Neural cell (in vitro differentiated cells): ENCODE data around the gene MMP14. TPM values are rescaled to one million over a fixed set of nuclear protein-coding genes. Genes with fewer than 3 reads are reported as not detected.

ENCODE experiments used
- H2AFZ ChIP-seq: fragments of 200-600, 300-800 bp; sonication (generic), shearing (Covaris generic); 2 replicates; pipeline ENCODE4 v1.6.0; 2014; ENCODE audit warnings: low read depth, mild to moderate bottlenecking, antibody characterized with exemption, low read length, moderate library complexity
- H3F3A ChIP-seq: fragments of 200-600 bp; shearing (Covaris generic); 2 replicates; pipeline ENCODE4 v1.6.1; 2016; ENCODE audit warnings: mild to moderate bottlenecking, moderate library complexity, mixed read lengths, antibody characterized with exemption, low read length; ENCODE audit not compliant: insufficient read depth, poor library complexity, severe bottlenecking
- H3K27ac ChIP-seq: fragments of 200-600, 300-800 bp; sonication (generic), shearing (Covaris generic); 2 replicates; pipeline ENCODE4 v1.5.1; 2014; ENCODE audit warnings: mild to moderate bottlenecking, low read length, moderate library complexity
- H3K27me3 ChIP-seq: fragments of 300-800, 200-600 bp; sonication (generic), shearing (Covaris generic); 2 replicates; pipeline ENCODE4 v1.6.0; 2014; ENCODE audit warnings: mild to moderate bottlenecking, low read depth, low read length, moderate library complexity; ENCODE audit not compliant: insufficient read depth
- H3K36me3 ChIP-seq: fragments of 300-800, 200-600 bp; sonication (generic), shearing (Covaris generic); 2 replicates; pipeline ENCODE4 v1.5.1; 2014; ENCODE audit warnings: mild to moderate bottlenecking, antibody characterized with exemption, low read length, moderate library complexity; ENCODE audit not compliant: insufficient read depth
- H3K4me2 ChIP-seq: fragments of 300-800, 200-600 bp; sonication (generic), shearing (Covaris generic); 2 replicates; pipeline ENCODE4 v1.6.0; 2014; ENCODE audit warnings: mild to moderate bottlenecking, low read length
- H3K4me3 ChIP-seq: fragments of 300-800, 200-600 bp; sonication (generic), shearing (Covaris generic); 2 replicates; pipeline ENCODE4 v1.5.1; 2014; ENCODE audit warnings: mild to moderate bottlenecking, low read length, moderate library complexity
- H3K79me2 ChIP-seq: fragments of 200-600 bp; shearing (Covaris generic); replicated peaks from 2 replicates; pipeline ENCODE4 v1.6.0; 2014; ENCODE audit warnings: mild to moderate bottlenecking, low read length, moderate library complexity; ENCODE audit not compliant: insufficient read depth
- H3K9ac ChIP-seq: fragments of 300-800, 200-600 bp; sonication (generic), shearing (Covaris generic); 2 replicates; pipeline ENCODE4 v1.6.1; 2016; ENCODE audit warnings: mild to moderate bottlenecking, low read length, mixed read lengths
- H3K9me2 ChIP-seq: fragments of 200-600 bp; shearing (Covaris generic); 2 replicates; pipeline ENCODE4 v1.6.1; 2016; ENCODE audit warnings: mild to moderate bottlenecking, low read length, mixed read lengths; ENCODE audit not compliant: insufficient read depth
- H3K9me3 ChIP-seq: fragments of 200-600, 300-800 bp; sonication (generic), shearing (Covaris generic); 2 replicates; pipeline ENCODE4 v1.6.1; 2016; ENCODE audit warnings: mild to moderate bottlenecking, mixed run types, low read length, moderate library complexity, mixed read lengths
- H4K20me1 ChIP-seq: fragments of 200-600 bp; shearing (Covaris generic); 2 replicates; pipeline ENCODE4 v1.6.1; 2016; ENCODE audit warnings: mild to moderate bottlenecking, mixed run types; ENCODE audit not compliant: insufficient read depth
- EP300 ChIP-seq: fragments of 450-650 bp; conservative IDR thresholded peaks from 2 replicates; pipeline ENCODE4 v1.6.1; 2014; ENCODE audit warnings: antibody characterized with exemption, mild to moderate bottlenecking, moderate library complexity; ENCODE audit not compliant: poor library complexity, severe bottlenecking
- EZH2 ChIP-seq: fragments of 200-600, 300-800 bp; shearing (Covaris generic), sonication (generic); IDR thresholded peaks from 2 replicates; pipeline ENCODE4 v1.6.1; 2014; ENCODE audit warnings: antibody characterized with exemption, low read length, borderline replicate concordance, mild to moderate bottlenecking; ENCODE audit not compliant: insufficient read depth, poor library complexity, severe bottlenecking
- MXI1 ChIP-seq: fragments of 450-650 bp; conservative IDR thresholded peaks from 2 replicates; pipeline ENCODE4 v1.6.1; 2014; ENCODE audit warnings: antibody characterized with exemption, mild to moderate bottlenecking; ENCODE audit not compliant: poor library complexity, severe bottlenecking
- POLR2AphosphoS5 ChIP-seq: IDR thresholded peaks from 2 replicates; pipeline ENCODE4 v1.6.1; 2012
- RAD21 ChIP-seq: fragments of 450-650 bp; conservative IDR thresholded peaks from 2 replicates; pipeline ENCODE4 v1.6.1; 2014; ENCODE audit warnings: antibody characterized with exemption, mild to moderate bottlenecking, moderate library complexity
- SMC3 ChIP-seq: fragments of 450-650 bp; conservative IDR thresholded peaks from 2 replicates; pipeline ENCODE4 v1.6.1; 2014; ENCODE audit warnings: antibody characterized with exemption, mild to moderate bottlenecking, moderate library complexity; ENCODE audit not compliant: poor library complexity
- TAF1 ChIP-seq: IDR thresholded peaks from 2 replicates; pipeline ENCODE4 v1.6.1; 2012; ENCODE audit warnings: low read depth
- polyA plus RNA-seq: library from polyadenylated mRNA; depleted of rRNA; stranded (reverse); fragments of >200 nt; gene quantifications from 2 replicates; pipeline ENCODE4 v1.2.3, GENCODE V29; 2014
- TF ChIP-seq, protein P1 (sequence below): IDR thresholded peaks from 2 replicates; pipeline ENCODE4 v1.6.1; 2012; ENCODE audit warnings: borderline replicate concordance
- TF ChIP-seq, protein P2 (sequence below): fragments of 450-650 bp; IDR thresholded peaks from 2 replicates; pipeline ENCODE4 v1.5.1; 2014; ENCODE audit warnings: antibody characterized with exemption, mild to moderate bottlenecking, moderate library complexity; ENCODE audit not compliant: poor library complexity, severe bottlenecking

The MMP14 gene
- polyA plus RNA-seq, 1 donor from 2014 or later, result 1.5 TPM

DNA sequence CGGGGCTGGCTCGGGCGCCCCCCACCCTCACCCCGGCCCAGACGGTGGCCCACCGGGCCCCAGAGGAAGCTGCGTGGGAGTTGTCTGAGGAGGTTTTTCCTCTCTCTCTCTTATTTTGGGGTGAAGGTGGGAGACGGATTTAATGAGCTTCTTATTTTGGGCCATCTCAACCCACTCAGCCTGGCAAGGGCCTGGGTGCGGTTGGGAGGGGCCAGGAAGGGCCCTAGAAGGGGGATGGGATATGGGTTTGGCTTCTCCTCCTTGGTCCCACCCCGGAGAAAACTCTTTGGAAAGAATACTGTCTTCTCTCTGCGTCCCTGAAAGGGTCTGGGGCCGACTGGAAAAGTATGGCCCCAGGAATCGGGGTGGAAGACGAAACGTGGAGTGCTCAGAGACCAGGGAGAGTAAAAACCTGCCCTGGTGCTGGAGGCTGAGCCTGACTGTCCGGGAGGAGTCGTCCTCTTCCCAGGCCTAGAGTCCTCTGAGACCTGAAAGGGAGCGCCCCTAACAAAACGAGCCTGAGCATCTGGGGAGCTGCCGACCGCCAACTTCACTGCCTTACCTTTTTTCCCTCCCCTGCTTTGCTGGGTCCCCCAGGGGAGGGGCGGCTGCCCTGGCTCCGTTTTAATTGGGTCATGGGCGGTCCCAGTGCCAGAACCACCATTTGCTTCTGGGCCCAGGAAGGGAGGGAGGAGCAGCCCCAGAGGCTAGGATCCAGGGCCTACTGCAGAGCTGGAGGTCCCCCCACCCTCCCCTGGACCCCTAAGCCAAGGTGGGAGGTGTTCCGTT lies 1.6 kb downstream of the MMP14 start:
- Histone ChIP-seq H3K27me3 (peaks cover 37% of the 10 kb centered on the region), H3K36me3 (peaks cover 5% of the 10 kb centered on the region), H2AFZ (no peak overlapping the region), H3K4me2 (no peak overlapping the region), H3K27ac (no peak overlapping the region), H3K4me3 (no peak overlapping the region), H3K9me3 (no peaks in the 10 kb centered on the region), H3F3A (no peaks in the 10 kb centered on the region), H3K9ac (no peak overlapping the region), H3K79me2 (no peaks in the 10 kb centered on the region), H3K9me2 (no peaks in the 10 kb centered on the region), H4K20me1 (no peaks in the 10 kb centered on the region)
- TF ChIP-seq POLR2AphosphoS5 (no peak), RAD21 (no peak)

DNA sequence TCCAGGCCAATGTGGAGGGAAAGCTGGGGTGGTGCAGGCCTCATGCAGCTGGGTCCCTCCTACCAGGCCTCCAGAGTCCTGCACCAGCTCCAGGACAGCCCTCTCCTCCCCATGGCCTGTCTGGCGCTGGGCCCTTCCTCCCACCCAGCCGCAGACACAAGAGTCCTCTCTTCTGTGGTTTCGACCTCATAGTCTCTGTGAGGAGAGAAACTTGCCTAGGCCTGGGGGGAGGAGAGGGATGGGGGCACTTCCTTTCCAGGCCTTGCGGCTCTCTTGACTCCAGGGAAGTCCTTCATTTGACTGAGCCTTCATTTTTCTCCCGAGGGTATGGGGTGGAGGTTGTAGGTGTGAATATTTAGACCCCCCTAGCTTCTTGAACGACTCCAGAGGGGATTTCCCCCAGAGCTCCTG lies 2.3 kb downstream of the MMP14 start:
- Histone ChIP-seq H3K9me3 (no peaks in the 10 kb centered on the region), H3K27ac (no peak overlapping the region), H2AFZ (no peak overlapping the region), H3K9me2 (no peaks in the 10 kb centered on the region), H3K9ac (no peak overlapping the region), H3K4me2 (no peak overlapping the region), H3K79me2 (no peaks in the 10 kb centered on the region), H3K4me3 (no peak overlapping the region), H3K36me3 (no peaks in the 10 kb centered on the region), H4K20me1 (no peaks in the 10 kb centered on the region), H3F3A (no peaks in the 10 kb centered on the region), H3K27me3 (peaks cover 37% of the 10 kb centered on the region)
- TF ChIP-seq RAD21, result no peak
- TF ChIP-seq, protein P1, sequence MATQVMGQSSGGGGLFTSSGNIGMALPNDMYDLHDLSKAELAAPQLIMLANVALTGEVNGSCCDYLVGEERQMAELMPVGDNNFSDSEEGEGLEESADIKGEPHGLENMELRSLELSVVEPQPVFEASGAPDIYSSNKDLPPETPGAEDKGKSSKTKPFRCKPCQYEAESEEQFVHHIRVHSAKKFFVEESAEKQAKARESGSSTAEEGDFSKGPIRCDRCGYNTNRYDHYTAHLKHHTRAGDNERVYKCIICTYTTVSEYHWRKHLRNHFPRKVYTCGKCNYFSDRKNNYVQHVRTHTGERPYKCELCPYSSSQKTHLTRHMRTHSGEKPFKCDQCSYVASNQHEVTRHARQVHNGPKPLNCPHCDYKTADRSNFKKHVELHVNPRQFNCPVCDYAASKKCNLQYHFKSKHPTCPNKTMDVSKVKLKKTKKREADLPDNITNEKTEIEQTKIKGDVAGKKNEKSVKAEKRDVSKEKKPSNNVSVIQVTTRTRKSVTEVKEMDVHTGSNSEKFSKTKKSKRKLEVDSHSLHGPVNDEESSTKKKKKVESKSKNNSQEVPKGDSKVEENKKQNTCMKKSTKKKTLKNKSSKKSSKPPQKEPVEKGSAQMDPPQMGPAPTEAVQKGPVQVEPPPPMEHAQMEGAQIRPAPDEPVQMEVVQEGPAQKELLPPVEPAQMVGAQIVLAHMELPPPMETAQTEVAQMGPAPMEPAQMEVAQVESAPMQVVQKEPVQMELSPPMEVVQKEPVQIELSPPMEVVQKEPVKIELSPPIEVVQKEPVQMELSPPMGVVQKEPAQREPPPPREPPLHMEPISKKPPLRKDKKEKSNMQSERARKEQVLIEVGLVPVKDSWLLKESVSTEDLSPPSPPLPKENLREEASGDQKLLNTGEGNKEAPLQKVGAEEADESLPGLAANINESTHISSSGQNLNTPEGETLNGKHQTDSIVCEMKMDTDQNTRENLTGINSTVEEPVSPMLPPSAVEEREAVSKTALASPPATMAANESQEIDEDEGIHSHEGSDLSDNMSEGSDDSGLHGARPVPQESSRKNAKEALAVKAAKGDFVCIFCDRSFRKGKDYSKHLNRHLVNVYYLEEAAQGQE, result no peak
- no peak for TF ChIP-seq TAF1
- no peak for TF ChIP-seq EZH2
- TF ChIP-seq SMC3, result no peak
- TF ChIP-seq EP300, result no peak
- TF ChIP-seq, protein P2, sequence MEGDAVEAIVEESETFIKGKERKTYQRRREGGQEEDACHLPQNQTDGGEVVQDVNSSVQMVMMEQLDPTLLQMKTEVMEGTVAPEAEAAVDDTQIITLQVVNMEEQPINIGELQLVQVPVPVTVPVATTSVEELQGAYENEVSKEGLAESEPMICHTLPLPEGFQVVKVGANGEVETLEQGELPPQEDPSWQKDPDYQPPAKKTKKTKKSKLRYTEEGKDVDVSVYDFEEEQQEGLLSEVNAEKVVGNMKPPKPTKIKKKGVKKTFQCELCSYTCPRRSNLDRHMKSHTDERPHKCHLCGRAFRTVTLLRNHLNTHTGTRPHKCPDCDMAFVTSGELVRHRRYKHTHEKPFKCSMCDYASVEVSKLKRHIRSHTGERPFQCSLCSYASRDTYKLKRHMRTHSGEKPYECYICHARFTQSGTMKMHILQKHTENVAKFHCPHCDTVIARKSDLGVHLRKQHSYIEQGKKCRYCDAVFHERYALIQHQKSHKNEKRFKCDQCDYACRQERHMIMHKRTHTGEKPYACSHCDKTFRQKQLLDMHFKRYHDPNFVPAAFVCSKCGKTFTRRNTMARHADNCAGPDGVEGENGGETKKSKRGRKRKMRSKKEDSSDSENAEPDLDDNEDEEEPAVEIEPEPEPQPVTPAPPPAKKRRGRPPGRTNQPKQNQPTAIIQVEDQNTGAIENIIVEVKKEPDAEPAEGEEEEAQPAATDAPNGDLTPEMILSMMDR, result no peak
- no peak for TF ChIP-seq POLR2AphosphoS5
- no peak for TF ChIP-seq MXI1
